Endothelial cell of coronary artery (primary cell): Measurements from ENCODE around the gene CEACAM5. TPM values are rescaled to one million over a fixed set of nuclear protein-coding genes. Genes with fewer than 3 reads are reported as not detected.

Source experiments
- total RNA-seq: library from RNA; depleted of rRNA; stranded (reverse); fragments of >200 nt; gene quantifications from 2 replicates; pipeline ENCODE4 v1.2.3, GENCODE V29; 2014

CEACAM5 gene
- total RNA-seq = not detected in 2 replicates

DNA sequence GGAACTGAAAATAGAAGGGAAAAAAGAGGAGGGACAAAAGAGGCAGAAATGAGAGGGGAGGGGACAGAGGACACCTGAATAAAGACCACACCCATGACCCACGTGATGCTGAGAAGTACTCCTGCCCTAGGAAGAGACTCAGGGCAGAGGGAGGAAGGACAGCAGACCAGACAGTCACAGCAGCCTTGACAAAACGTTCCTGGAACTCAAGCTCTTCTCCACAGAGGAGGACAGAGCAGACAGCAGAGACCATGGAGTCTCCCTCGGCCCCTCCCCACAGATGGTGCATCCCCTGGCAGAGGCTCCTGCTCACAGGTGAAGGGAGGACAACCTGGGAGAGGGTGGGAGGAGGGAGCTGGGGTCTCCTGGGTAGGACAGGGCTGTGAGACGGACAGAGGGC lies at the start of gene CEACAM5:
Gene CEACAM5 (plus strand): TSS at position 146 of the 400 bp plus-strand sequence. CDS start 106 bp downstream, at position 252.

DNA sequence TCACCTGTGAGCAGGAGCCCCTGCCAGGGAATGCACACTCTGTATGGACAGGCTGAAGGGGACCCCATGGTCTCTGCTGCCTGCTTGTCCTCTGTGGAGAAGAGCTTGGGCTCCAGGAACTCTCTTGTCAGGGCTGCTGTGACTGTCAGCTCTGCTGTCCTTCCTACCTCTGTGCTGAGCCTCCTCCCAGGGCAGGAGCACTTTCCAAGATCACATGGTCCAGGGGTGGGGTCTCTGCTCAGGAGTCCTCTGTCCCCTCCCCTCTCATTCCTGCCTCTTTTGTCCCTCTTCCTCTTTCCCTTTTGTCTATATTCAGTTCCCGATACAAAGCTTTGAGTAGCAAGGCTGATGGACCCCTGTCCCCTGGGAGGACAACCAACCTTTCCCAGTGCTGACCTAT lies 20.3 kb upstream of the CEACAM5 start, which contains the start of gene CEACAM7:
Gene CEACAM7 (minus strand): TSS at position 173 of the 400 bp plus-strand sequence. CDS start 105 bp downstream, at position 68.

GRCh38 chr19:41755328-41755913 lies 47.0 kb downstream of the CEACAM5 start, which contains the start of gene CEACAM6:
CEACAM6 (plus strand) TSS chr19:41755530; CDS start chr19:41755639, 109 bp downstream.

Other genes starting within 250 kb of the CEACAM5 start
- 0.47 and 1.6 TPM in 2 replicates for gene CEACAM21, start 132.5 kb upstream of the CEACAM5 start, total RNA-seq
- gene CEACAM4, start 81.6 kb upstream of the CEACAM5 start, total RNA-seq = not detected in 2 replicates
- gene CEACAM7, start 20.4 kb upstream of the CEACAM5 start, total RNA-seq = not detected in 2 replicates
- not detected in 2 replicates for gene CEACAM6, start 46.9 kb downstream of the CEACAM5 start, total RNA-seq
- not detected in 2 replicates for gene CEACAM3, start 88.0 kb downstream of the CEACAM5 start, total RNA-seq
- gene LYPD4, start 136.1 kb downstream of the CEACAM5 start, total RNA-seq = not detected in 2 replicates
- gene DMRTC2, start 136.4 kb downstream of the CEACAM5 start, total RNA-seq = not detected in 2 replicates
- gene RPS19, start 151.6 kb downstream of the CEACAM5 start, total RNA-seq = 2,258 and 2,371 TPM in 2 replicates
- gene CD79A, start 168.7 kb downstream of the CEACAM5 start, total RNA-seq = 0.09 TPM in 2 replicates
- 41.0 and 45.1 TPM in 2 replicates for gene ARHGEF1, start 174.6 kb downstream of the CEACAM5 start, total RNA-seq
- gene ERFL, start 219.8 kb downstream of the CEACAM5 start, total RNA-seq = under 0.01 TPM in 1 of 2 replicates, not detected in the other